ENCODE results near the gene AXIN2. TPM values are rescaled to one million over a fixed set of nuclear protein-coding genes. Genes with fewer than 3 reads are reported as not detected.

AXIN2 gene
- total RNA-seq, 4 donors from 2014 or later = 9.9 to 27.2 (median 17.9) TPM

- Histone ChIP-seq H3K9me3 (no peaks in the 10 kb centered on the region), H3K27me3 (no peaks in the 10 kb centered on the region), H3K4me1 (peaks cover 9 to 22% of the 10 kb centered on the region in 2 donors), H3K27ac (no peak overlapping the region), H3K36me3 (peaks cover 0 to 72% of the 10 kb centered on the region in 2 donors), H3K4me3 (no peak overlapping the region)
- DNase-seq (no peak), ATAC-seq (no peak)
- in situ Hi-C loops (cut with MboI; ENCODE audit: low sequenced_read_pairs in 4 of 4) (no loop called here), intact Hi-C loops (cut with DNase I; ENCODE audit: low total_unique reads) (no loop called here)
- no peak for TF ChIP-seq CTCF (IDR thresholded peaks at IDR 0.05 in 4 of 5, conservative IDR thresholded peaks at IDR 0.05 in 1 of 5)
- no peak for TF ChIP-seq POLR2A (IDR thresholded peaks at IDR 0.05)
These were observed 25.5 kb downstream of the AXIN2 start for GRCh38 chr17:65535777-65536572.

GRCh38 chr17:65533852-65534457 lies 27.5 kb downstream of the AXIN2 start:
- in situ Hi-C loops (cut with MboI; ENCODE audit: low sequenced_read_pairs in 4 of 4) (no loop called here), intact Hi-C loops (cut with DNase I; ENCODE audit: low total_unique reads) (no loop called here)
- no peaks in the 10 kb centered on the region for H3K9me3 ChIP-seq
- peak overlapping the region in 1 of 4 donors; percentile 8 for H3K27ac ChIP-seq
- peaks cover 0 to 71% of the 10 kb centered on the region in 2 donors for H3K36me3 ChIP-seq
- no peak overlapping the region for H3K4me3 ChIP-seq
- TF ChIP-seq POLR2A (IDR thresholded peaks at IDR 0.05) = no peak
- TF ChIP-seq CTCF (IDR thresholded peaks at IDR 0.05 in 4 of 5, conservative IDR thresholded peaks at IDR 0.05 in 1 of 5) = no peak
- ATAC-seq (no peak), DNase-seq (no peak)
- peaks cover 9 to 19% of the 10 kb centered on the region in 2 donors for H3K4me1 ChIP-seq
- no peaks in the 10 kb centered on the region for H3K27me3 ChIP-seq

GRCh38 chr17:65533056-65533745 lies 28.2 kb downstream of the AXIN2 start:
- ATAC-seq (no peak), DNase-seq (no peak)
- intact Hi-C loops (cut with DNase I; ENCODE audit: low total_unique reads) = no loop called here
- TF ChIP-seq CTCF (IDR thresholded peaks at IDR 0.05 in 4 of 5, conservative IDR thresholded peaks at IDR 0.05 in 1 of 5) = no peak
- TF ChIP-seq POLR2A (IDR thresholded peaks at IDR 0.05) = no peak
- Histone ChIP-seq H3K36me3 (peaks cover 0 to 76% of the 10 kb centered on the region in 2 donors), H3K27me3 (no peaks in the 10 kb centered on the region), H3K4me3 (no peak overlapping the region), H3K4me1 (peaks cover 9 to 19% of the 10 kb centered on the region in 2 donors), H3K9me3 (no peaks in the 10 kb centered on the region), H3K27ac (peak overlapping the region in 2 of 4 donors; percentile 18 to 47)
- in situ Hi-C loops (cut with MboI; ENCODE audit: low sequenced_read_pairs in 4 of 4) = no loop called here

GRCh38 chr17:65532101-65532890 lies 29.2 kb downstream of the AXIN2 start:
- Histone ChIP-seq H3K4me1 (peaks cover 9 to 19% of the 10 kb centered on the region in 2 donors), H3K4me3 (no peak overlapping the region), H3K27ac (peak overlapping the region; percentile 18 to 47 (median 44)), H3K36me3 (peaks cover 0 to 67% of the 10 kb centered on the region in 2 donors), H3K27me3 (no peaks in the 10 kb centered on the region), H3K9me3 (no peaks in the 10 kb centered on the region)
- peak in 1 of 2 donors; percentile 19 for ATAC-seq
- no peak for DNase-seq
- TF ChIP-seq POLR2A (IDR thresholded peaks at IDR 0.05) (no peak), CTCF (IDR thresholded peaks at IDR 0.05 in 4 of 5, conservative IDR thresholded peaks at IDR 0.05 in 1 of 5) (peak in 1 of 5 experiments; percentile 0)
- in situ Hi-C loops (cut with MboI; ENCODE audit: low sequenced_read_pairs in 4 of 4) = no loop called here
- intact Hi-C loops (cut with DNase I; ENCODE audit: low total_unique reads) = no loop called here
